Stimulated activated CD8-positive, alpha-beta memory T cell treated with anti-CD3 and anti-CD28 coated beads, Interleukin-15, amount 100 ng/mL, for 48 hours (primary cell): ENCODE results near the gene TOMM22.

ENCODE experiments used
- DNase-seq, 2 donors: peaks; one replicate each; pipeline ENCODE4 v3.0.0-alpha.2; 2020; ENCODE audit warnings: low read depth in 2 of 2

The TOMM22 gene

GRCh38 chr22:38696606-38697424 is 15.1 kb downstream of the TOMM22 start:
- DNase-seq: peak; percentile 20 to 21

- no peak for DNase-seq
Observed at GRCh38 chr22:38697425-38698089, 15.8 kb downstream of the TOMM22 start.

DNA sequence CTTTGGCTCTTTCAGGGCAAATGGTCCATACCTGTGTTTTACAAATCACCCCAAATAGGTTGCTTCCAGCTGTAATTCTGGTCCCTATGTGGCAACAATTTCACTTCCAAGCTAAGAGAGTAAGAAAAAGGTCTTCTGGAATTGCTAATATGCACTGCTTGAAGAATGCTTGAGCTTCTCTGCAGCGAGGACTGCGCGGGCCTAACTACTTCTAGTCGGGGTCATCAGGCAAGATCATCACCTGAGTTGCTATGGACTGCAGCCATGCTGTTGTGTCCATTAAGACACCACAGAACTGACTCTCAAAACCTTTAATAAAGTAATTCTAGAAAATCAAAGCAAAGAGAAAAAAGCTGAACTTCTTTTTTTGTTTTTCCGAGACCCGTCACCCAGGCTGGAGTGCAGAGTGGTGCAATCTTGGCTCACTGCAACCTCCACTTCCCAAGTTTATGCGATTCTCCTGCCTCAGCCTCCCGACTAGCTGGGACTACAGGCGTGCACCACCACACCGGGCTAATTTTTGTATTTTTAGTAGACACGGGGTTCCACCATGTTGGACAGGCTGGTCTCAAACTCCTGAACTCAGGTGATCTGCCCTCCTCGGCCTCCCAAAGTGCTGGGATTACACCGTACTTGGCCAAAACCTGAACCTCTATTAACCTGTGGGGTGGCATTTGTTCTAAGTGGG is 16.8 kb downstream of the TOMM22 start:
- no peak for DNase-seq

GRCh38 chr22:38699143-38699542 is 17.4 kb downstream of the TOMM22 start:
- DNase-seq: no peak

DNA sequence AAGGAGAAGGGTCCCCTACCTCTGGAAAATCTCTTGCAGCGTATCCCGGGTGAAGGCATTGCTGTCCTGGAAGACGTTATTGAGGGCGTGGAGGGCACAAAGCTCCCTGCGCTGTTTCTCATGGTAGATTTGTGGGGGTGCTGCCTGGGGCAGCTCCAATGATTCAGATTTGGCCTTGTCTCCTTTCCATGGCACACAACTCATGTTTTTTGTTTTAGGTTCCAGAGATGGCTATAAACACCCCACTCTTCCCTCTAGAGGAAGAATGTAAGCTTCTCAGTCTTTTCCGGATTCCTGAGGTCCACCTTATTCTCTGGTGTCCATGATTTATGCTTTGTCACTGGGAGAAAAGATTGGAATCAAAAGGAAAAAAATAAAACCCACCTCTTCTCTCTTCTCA is 18.0 kb downstream of the TOMM22 start:
- no peak for DNase-seq

- no peak for DNase-seq
Observed at GRCh38 chr22:38700270-38700788, 18.6 kb downstream of the TOMM22 start.

DNA sequence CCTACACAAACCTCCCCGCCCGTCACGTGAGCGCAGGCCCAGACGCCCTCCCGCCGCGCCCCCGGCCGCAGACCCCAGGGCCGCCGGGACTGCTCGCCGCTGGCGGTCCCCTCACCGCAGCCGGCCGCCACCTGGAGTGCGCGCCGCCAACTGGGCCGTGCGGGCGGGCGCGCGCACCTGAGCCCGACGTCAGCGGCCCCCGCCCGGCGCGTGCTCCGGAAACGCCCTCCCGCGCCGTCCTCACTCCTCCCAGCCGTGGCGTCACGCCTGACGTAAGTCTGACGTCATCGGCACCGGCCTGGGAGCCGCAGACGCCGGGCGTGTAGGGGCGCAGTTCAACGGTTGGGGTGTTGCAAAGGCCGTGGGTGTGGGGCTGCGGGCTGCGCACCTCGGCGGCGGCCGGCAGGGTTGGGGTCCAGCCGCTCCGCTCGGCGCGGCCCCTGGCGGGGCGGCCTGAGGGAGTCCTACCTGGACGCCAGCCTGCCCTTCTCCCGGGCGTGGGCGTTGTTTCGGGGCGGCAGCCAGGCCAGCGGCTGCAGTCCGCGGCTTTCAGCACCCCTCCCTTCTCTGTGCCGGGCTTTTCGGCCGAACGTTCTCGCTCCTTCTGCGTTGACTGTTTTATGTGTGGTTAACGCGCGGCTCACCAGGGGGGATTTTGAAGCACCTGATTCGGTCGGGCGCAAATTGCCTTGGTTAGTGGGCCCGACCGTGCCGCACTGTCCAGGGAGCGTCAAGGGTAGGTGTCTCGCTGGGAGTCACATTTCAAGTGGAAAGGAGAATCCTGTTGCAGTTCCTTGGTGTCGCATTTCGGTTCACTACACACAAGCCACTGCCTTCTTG is 19.3 kb downstream of the TOMM22 start, which contains the start of gene JOSD1:
Gene JOSD1, minus strand, starts transcription at position 155 of the 840 bp plus-strand sequence. CDS start 956 bp downstream, outside the sequence.
- DNase-seq: peak; percentile 95 to 98

- no peak for DNase-seq
Observed at GRCh38 chr22:38704654-38705234, 23.0 kb downstream of the TOMM22 start.

DNA sequence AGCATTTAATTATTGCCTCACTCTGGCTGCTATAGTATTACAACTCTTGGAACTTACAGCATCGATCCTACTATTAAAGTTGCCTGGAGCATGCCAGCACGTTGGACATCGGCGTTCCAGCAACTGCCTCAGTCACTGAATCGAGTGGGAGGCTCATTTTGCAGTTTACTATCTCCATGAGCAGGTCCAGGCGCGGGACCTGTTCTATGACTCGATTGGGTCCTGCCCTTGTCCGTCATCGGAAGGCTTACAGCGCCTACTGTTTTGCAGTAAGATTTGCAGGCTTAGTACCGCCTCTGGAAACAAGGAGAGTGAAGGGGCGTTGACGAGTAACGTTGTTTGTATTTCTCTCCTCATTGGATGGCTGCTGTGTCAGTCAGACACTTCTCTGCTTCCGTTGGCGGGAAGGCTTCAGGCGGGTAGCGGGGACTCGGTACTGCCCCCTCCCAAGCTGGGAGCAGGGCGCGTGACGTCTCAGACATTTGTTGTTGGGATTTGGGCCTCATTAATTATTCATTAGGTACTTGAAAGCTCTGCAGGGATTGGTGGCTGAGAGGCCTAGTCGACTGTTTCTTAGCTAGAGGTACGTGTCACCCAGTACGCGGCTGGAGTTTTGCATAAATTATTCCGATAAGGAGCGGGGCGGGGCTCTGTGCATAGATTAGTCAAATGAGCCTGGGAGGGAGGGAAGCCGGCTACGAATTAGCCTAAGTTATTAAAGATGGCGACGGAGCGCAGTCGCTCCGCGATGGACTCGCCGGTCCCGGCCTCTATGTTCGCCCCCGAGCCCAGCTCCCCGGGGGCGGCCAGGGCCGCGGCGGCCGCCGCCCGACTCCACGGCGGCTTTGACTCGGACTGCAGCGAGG is 23.7 kb downstream of the TOMM22 start, which contains the start of gene GTPBP1:
Gene GTPBP1, plus strand, starts transcription at position 710 of the 866 bp plus-strand sequence. Its CDS starts 12 bp downstream, at position 722.
- peak; percentile 93 to 96 for DNase-seq

- peak; percentile 9 to 12 for DNase-seq
Observed at GRCh38 chr22:38706101-38706900, 24.5 kb downstream of the TOMM22 start.

DNA sequence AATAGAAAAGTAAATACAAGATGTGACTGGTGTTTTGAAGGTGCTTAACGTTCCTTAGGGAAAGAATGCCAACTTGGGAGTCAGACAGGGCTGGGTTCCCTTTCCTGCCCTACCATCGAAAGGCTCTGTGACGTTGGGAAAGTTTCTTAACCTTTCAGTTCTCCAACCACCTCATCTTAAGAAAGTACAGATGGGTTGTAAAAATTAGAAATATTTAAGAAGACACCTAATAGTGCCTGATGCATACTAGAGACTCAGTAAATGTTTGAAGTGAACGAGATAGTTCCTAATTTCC is 25.1 kb downstream of the TOMM22 start:
- DNase-seq: no peak

DNA sequence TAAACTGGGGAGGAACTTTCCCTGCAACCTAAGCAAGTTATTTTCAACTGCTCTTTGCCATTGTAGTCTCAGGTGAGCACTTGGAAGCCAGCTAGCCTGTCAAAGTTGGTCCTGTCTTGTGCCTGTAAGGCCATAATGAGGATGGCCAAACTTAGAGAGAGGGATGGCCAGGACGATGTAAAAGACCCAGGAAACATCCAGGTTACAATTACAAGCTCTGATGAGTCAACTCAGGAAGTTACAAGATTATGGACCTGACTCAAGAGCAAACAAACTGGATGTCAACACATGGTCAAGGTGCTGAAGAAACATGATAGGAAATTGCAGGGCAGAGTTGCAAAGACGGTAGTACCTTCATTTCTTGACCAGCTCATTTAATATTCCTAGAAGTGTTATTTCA is 25.6 kb downstream of the TOMM22 start:
- no peak for DNase-seq

DNA sequence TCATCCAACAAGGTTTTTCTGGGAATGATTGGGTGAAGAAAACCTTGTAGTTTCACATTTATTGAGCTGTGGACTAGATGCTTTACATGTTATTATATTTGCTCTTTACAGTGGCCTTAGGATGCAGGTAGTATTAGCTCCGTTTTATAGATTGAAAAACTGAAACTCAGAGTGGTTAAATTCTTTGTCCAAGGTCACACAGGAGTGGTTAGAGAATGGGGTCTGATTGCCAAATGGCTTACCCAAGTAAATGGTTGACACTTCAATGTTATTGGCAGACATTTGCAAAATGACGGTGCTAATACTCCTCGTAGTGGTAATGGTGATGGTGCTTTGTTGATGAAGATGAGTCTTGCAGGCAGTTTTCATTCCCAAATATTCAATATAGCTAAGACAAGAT is 26.2 kb downstream of the TOMM22 start:
- DNase-seq: no peak

DNA sequence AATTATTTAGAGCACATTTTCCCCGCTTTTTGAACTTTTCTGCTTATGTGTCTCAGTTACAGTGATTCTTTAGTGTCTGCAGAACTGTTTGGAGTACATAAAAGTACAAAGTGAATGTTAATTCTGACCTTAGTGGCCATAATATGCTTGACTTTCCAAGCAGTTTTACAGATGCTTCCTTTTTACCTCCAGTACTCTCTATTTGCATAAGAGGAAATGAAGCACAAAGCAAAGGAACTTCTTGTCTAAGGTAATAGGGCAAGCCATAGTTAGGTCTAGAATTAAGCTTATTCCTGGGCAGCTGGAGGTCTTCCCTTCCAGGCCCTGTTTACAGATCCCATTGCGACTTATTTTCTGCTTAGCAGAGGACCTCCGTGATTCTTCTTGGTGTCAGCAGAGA is 27.5 kb downstream of the TOMM22 start:
- no peak for DNase-seq

GRCh38 chr22:38710351-38710750 is 28.6 kb downstream of the TOMM22 start:
- no peak for DNase-seq

GRCh38 chr22:38710866-38711265 is 29.1 kb downstream of the TOMM22 start:
- no peak for DNase-seq

- no peak for DNase-seq
Observed at GRCh38 chr22:38712486-38713207, 30.9 kb downstream of the TOMM22 start.

DNA sequence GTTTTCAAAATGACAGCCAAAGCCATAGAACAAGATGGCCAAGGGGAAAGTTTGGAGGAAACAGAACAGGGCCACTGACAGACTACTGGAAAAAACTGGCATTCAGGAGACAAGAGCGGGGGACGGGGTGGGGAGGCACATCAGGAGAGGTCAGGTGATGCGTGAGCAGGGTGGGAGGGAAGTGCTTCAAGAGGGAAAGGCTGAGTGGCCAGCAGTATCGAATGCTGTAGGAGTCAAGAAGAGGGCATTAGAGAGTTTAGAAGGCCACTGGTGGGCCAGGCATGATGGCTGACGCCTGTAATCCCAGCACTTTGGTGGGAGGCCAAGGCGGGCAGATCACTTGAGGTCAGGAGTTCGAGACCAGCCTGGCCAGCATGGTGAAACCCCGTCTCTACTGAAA is 32.2 kb downstream of the TOMM22 start:
- no peak for DNase-seq
